NCI-H1436 (cell line): ENCODE measurements around the gene PDE8A.
"Not testable (repeated sequence)": the region's sequence is repeated elsewhere in the genome, so short reads cannot be mapped to it uniquely, and the experiment has no call there.

ENCODE experiments used
- DNase-seq: peaks from one replicate; lab custom pipeline; 2025; lab: John Stamatoyannopoulos, UW

The PDE8A gene

DNA sequence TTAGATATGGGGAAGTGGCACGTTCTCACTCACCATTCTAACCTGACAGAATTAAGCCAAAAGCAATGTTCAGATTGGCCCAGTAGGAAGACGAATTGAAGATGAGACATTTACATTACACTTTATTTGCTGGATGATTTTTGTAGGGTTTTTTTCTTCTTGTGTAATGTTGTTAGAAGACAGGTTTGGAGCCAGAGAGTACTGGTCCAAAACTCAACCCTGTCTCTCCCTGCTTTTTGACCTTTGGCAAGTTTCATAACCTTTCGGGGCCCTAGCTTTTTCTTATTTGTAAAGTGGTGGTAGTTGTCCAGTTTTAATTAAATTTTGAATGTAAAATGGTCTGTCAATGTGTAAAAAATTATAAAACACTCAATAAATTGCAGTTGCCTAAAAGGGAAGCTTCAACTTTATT, 29.5 kb downstream of the PDE8A start:
- DNase-seq: no peak

DNA sequence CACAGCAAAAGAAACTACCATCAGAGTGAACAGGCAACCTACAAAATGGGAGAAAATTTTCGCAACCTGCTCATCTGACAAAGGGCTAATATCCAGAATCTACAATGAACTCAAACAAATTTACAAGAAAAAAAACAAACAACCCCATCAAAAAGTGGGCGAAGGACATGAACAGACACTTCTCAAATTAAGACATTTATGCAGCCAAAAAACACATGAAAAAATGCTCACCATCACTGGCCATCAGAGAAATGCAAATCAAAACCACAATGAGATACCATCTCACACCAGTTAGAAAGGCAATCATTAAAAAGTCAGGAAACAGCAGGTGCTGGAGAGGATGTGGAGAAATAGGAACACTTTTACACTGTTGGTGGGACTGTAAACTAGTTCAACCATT, 30.1 kb downstream of the PDE8A start:
- not testable (repeated sequence) for DNase-seq

DNA sequence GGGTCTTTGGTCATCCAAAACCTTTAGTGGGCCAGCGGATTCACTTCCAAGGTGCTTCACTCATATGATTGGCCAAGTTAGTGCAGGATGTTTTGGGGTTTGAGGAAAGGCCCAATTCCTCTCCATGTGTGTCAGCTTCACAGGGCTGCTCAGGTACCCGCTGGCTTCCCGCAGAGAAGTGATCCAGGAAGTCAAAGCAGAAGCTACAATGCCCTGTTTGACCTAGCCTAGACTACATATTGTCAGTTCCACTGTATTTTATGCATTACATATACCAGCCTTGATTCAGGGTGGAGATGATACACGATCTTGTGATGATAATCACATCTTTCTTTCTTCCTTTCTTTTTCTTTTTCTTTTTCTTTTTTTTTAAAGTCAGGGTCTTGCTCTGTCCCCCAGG, 32.1 kb downstream of the PDE8A start:
- DNase-seq: no peak

DNA sequence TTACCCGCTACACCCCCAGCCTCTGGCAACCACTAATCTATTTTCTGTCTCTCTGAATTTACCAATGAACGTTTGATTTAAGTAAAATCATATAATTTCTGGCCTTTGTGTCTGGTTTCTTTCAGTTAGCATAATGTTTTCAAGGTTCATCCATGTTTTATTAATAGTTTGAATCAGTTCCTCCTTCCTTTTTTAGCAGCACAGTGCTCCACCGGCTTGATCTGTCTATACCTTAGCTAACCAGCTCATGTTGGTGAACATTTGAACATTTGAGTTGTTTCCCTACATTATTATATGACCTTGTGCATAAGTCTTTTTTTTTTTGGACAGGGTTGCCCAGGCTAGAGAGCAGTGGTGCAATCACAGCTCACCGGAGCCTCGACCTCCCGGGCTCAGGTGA, 33.3 kb downstream of the PDE8A start:
- no peak for DNase-seq

DNA sequence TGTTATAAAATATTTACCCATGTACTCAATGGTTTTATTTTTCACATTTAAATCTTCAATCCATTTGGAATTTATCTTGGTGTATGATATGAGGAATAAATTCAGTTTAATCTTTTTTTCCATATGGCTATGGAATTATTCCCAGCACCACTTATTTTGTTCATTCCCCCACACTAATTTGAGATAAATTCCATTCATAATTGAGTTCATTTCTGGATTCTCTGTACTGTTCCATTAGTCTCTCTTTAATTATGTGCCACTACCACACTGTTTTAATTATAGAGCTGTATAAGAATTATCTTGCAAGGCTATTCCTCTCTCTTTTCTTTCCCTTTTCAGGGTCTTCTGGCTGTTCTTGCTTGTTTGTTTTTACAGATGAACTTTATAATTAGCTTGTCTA, 34.6 kb downstream of the PDE8A start:
- no peak for DNase-seq

DNA sequence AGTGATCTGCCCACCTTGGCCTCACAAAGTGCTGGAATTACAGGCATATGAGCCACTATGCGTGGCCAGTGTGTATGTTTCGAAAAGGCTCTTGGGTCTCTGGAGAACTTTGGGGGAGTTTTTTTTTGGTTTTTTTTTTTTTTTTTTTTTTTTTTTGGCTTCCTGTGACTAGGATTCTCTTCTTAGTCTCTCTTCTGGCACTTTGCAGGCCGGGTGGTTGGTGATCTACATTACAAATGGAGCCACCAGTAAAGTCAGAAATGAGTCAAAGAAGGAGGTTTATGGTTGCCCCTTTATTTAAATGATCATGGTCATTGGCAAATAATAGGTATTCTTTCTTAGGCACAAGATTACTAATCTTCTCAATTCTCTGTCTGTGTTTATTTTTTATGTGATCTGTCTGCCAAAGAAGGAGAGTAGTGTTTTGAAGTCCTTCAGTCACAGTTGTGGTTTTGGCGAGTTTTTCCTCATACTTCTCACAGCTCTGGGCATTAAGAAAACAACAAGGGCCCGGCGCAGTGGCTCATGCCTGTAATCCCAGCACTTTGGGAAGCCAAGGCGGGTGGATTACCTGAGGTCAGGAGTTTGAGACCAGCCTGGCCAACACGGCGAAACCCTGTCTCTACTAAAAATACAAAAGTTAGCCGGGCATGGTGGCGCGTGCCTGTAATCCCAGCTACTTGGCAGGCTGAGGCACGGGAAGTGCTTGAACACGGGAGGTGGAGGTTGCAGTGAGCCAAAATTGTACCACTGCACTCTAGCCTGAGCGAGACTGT, 38.3 kb downstream of the PDE8A start:
- DNase-seq: no peak

DNA sequence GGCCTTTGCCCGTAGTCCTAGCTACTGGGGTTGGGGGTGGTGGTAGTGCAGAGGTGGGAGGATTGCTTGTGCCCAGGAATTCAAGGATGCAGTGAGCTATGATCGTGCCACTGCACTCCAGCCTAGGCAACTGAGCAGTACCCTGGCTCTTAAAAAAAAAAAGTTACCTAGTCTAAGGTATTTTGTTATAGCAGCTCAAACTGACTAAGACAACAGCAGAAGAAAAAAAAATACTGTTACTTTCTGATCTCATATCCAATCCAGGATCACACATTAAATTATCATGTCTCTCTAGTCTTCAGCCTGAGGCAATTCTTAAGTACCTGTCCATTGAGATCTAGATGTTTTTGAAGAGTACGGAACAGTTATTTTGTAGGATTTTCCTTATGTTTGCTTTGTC, 39.8 kb downstream of the PDE8A start:
- no peak for DNase-seq

DNA sequence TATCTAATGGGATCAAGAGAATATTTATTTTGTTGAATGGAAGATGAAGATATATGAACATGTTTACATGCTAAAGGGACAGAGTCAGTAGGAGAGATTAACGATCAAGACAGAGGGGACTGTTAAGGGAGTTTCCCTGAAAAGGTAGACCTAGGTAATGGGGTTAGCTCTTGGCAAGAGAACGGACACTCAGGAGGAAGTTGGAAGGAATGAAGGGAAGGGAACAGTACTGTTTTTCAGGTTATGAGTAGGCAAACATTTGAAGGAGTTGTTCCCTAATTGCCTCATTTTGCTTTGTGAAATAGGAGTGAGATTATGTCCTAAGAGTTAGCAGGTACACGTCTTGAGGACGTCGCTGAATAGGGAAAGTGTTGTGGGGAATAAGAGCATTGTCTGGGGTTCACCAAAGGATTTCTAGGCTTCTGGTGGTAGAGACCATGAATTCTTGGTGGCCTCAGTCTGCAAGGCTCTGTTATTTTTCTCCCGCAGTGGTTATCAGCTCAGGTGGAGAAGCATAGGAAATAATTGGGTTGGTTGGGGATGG, 41.3 kb downstream of the PDE8A start:
- no peak for DNase-seq

DNA sequence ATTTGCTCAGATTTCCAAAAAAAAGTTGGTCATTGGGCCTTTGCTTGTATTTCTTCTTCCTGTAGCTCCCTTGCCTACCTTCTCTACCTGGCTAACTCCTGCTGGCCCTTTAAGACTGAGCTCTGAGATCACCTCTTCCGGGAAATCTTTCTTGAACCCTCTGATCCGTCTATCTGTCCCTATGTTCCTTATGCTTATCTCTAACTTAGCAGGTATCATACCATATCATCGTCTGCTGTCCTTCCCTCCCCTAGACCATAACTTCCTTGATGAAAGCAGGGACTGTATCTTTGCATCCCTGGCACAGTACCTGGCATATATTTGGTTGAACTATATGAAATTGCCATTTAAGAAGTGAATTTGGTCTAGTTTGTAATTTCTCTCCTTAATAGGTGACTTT, 42.3 kb downstream of the PDE8A start:
- no peak for DNase-seq

DNA sequence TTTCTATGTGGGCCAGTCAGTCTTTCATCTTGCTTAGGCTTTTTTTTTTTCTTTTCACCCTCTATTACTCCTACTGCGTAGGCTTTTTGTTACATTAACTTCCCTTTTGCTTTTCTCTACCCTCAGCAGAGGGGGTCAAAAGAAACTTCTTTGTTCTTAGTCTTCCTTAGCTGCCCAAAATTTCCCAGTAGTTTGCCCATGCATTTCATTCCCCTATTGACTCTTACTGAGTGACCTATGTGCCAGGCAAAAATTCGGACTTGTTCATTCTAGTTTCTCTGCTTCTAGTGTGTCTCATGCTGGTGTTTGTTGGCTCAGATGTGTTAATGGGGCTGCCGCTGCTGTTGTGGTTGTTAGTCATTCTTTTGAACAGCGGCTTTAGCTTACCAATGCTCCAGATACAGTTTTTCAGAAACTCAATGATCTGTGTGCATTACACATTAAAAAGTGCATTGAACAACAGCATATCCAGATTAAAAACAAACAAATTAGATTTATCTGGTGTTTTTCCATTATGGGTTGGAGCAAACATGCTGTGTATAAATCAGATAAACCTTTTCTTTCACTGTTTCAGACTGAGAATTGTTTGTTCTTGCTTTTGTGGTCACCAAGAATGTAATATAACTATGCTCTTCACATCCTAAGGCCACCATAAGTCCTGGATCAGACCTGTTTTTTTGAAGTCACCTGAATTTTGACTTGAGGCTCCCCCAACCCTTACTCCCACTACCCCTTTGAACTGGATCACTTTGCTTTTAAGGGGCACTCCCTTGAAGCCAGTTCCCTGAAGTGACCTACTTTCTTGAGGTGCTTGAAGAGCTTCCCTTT, 43.1 kb downstream of the PDE8A start:
- DNase-seq: no peak

DNA sequence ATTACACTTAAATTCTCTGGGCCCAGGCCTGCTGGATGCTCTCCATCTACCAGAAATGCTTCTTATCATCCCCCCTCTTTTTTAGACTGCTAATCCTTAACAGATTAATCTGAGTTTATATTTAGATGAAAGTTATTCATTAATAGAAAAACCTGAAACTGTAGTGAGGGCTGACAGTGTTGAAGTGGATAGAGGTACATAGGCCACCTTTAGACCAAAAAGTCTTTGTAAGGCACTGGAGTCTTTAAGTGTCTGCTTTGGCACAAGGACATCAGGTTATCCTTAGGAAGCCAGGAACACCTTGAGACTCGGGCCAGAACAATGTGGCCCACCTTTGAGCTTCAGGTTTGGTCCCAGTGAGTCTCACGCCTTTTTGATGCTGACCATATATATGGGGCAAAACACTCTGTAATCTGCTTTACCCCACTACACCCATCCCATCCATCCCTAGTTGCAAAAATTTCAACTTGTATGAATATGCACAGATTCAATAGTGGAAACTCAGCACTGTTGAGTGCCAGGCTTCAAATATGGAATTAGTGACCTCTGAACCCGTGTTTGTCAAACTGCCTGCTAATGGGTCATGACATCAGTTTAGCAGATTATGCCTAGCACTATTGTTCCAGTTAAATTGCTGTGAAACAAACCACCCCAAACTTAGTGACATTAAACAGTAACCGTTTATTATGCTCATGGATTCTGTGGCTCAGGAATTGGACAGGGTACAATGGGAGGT, 44.0 kb downstream of the PDE8A start:
- DNase-seq: no peak

DNA sequence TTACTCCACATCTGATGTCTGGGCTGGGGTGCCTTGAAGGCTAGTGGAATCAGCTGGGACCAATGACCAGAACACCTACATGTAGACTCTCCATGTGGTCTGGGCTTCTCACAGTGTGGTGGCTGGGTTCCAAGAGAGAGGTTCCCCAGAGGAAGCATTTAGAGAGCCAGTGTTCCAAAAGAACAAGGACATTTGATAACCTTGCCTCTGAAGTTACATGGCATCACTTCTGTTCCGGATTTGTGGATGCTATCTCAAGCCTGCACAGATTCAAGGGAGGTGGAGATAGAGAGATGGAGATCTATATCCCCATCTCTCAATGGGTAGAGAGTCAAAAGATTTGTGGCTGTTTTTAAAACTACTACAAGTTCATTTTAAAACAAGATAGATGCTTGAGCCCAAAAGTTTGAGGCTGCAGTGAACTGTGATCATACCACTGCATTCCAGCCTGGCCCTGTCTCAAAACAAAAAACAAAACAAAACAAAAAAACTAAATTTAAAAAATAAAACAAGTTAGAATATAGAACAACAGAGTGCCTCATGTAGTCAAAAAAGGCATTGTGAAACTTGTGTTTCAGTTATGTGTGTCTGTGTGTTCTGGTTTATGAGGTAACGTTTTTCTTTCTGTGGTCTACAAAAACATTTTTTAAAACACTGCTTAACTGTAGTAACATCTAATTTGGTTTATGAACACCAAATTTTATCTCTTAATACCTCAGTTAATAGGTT, 44.8 kb downstream of the PDE8A start:
- no peak for DNase-seq

DNA sequence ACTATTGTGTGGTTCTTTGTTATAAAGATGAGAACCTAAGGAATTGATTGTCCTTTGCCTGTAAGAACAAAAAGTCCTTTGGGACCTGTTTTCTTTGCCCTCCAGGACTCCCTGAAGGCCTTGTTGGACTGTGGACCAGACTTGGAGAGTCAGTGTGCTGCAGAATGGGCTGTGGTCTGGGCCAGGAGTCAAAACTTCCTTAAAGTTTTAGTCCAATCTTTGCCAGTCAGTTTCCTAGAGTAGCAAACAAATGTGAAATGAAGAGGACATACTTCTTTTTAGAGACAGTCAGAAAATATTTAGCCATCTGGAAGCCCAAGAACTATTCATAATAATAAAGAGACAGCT, 45.4 kb downstream of the PDE8A start:
- DNase-seq: no peak

DNA sequence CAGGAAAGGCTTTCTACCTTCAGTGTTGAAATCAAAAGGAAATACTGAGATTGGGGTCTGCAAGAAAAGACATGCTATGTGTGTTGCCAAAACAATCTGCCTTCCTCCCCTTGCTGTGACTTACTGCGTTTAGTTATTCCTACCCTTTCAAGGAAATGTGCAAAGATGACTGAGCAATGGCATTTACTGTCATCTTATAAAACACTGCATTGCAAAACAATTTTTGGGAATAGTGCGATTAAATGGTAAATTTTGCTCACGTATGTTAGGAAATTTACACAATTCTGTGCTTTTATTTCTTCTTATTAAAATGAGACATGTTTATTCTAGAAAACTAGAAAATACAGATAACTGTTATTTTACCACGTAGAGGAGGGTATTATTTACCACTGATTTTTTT, 45.8 kb downstream of the PDE8A start:
- DNase-seq: no peak

DNA sequence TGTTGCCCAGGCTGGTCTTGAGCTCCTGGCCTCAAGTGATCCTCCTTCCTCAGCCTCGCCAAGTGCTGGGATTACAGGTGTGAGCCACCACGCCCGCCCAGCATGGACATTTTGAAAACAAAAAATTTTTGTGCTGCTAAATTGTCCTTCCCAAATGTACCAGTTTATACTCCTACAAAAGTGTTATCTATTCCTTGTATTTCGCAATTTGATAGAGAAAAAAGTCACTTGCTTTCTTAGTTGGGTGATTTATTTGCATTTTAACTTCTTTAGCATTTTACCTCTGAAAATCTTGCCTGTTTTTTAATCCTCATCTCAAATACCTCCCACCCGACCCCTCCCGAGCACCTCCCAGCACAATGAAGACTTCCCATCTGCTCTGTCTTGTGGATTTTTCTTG, 46.8 kb downstream of the PDE8A start:
- DNase-seq: no peak

DNA sequence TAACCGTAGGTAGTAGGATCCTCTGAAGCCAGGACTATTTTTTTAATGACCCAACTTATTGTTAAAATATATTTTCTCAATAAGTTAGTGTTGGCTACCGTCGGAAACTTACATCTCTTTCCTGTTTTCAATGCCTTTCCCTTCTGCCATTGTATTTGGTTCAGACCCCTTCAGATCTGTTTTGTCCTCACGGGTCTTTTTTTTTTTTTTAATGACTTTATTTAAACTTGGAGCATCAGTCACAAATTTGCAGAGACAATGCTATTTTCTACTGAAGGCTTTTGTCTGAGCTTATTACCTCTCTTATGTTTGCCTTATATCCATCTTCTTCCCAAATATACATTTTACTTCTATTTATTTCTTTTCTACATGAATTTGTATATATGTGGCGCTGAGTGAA, 47.6 kb downstream of the PDE8A start:
- no peak for DNase-seq

DNA sequence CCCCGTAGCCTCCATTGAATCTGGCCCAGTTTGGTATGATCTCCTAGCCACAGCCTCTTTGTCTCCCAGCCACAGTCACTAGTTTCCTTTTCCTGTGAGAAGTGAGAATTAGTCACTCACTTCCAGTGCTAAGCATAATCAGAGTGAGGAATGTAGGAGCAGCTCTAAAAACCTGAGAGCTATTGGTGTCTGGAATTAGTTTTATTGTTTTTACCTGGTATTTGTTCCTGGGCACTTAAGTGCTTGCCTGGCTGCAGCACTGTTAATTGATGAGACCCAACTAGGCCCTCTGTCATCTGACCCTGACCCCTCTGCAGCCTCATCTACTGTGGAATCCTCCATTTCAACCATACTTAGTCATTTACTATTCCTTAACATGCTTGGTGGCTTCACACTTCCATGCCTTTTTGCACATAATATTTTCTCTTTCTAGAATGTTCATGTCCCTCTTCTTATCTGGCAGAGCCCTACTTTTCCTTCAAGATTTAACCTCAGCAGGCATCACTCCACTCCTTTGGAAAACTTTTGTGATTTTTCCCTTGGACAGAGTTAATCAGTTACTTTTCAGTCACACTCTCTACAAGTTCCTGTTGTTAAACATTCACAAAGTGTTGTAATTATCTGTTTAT, 48.8 kb downstream of the PDE8A start:
- no peak for DNase-seq

DNA sequence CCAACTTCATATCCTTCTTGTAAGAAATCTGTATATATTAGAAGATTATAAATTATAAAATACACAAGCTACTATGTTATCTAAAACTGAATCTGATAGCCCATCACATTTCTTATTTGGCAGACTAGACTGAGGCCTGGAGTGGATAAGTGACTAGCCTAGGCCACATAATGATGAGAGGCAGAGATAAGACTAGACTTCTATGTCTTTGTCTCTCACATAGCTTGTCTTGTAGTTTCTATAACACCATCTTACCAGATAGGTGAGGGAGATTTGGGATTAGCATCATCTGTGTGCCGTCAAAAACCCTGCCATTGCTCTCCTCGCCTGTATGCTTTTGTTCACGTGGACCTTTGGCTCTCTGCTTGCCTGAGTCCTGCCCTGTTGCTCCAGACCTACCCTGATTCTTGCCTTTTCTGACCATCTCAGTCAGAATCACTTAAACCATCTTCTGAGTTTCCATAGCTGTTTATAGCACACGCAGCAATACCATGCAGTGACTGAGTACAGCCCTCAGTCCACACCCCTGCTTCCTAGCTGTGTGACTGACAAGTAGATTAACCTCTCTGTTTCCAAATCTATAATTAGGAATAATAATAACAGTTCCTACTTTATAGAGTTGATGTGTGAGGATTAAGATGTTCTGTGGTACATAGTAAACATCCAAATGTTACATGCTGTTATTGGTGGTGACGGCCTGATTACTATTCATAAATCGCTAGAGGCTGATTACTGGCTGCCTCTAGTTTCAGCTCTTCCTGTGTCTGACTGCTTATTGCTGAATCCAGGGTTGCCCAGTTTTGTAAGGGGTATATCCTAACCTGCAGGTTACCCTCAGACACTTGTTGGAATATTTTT, 49.7 kb downstream of the PDE8A start:
- DNase-seq: no peak

DNA sequence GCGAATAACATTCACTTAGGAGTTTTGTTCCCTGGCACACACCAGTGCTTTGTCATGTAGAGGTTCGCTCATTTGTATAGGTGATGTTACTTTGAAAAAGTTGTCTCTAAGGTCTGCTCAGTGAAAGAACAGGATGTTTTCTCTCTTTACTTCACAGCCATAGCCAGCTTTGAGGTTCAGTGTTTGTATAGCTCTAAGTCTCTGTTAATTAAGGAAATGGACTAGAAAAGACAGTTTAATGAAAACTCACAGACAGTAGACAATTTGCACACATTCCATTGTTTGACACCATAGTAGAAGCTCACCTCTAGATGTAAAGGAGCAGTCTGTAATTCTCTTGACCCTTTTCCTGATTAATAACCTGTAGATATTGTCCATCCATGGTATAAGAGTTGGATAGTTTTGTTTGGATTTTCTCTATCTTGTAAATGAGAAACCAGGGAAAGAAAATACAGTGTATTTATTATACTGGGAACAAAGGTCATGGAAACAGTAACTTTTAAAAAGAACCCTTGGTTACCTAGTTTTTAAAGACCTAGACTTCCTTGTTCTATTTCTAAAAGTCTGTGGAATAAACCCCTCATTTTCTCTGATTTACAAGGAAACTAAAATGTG, 50.4 kb downstream of the PDE8A start:
- DNase-seq: no peak

DNA sequence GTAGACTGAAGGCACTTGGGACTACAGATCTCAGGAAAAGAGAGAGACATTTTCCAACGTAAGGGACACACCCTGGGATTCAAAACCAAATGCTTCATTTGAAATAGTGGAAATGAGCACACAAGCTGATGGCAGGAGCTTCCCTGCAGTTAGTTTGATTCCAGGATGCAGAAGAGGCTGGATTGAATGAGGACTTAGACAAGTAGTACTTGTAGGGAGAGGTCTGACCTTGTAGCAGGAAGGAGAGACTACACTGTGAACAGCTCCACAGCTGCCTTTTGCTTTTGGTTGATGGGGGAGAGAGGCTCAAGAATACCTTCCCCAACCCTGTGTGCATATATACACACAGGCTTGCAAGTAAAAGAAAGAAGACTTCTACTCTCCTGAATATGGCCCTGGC, 51.5 kb downstream of the PDE8A start:
- no peak for DNase-seq
